Motor neuron (in vitro differentiated cells): Measurements from ENCODE around the gene VAPA. TPM values are rescaled to one million over a fixed set of nuclear protein-coding genes. Genes with fewer than 3 reads are reported as not detected.

Experiments used
- ATAC-seq, 8 experiments: fragments of 200-7000 bp; cut with Tn5 transposase; replicated peaks in 6 of 8; 2 replicates each; pipeline ENCODE4 v1.8.0; 2021; ENCODE audit warnings: mild to moderate bottlenecking in 8 of 8, moderate library complexity in 8 of 8
- H3K27ac ChIP-seq, 2 donors: fragments of 250-450 bp; sonication (Bioruptor Pico); 2 replicates each; pipeline ENCODE4 v1.9.0; 2021; ENCODE audit warnings: antibody characterized with exemption in 2 of 2, mild to moderate bottlenecking in 2 of 2, moderate library complexity in 1 of 2
- H3K4me1 ChIP-seq, 2 donors: fragments of 250-450 bp; sonication (Bioruptor Pico); replicated peaks in 1 of 2; 2 replicates each; pipeline ENCODE4 v1.6.1; 2021; ENCODE audit warnings: antibody characterized with exemption in 2 of 2, mild to moderate bottlenecking in 2 of 2, moderate library complexity in 1 of 2
- H3K4me3 ChIP-seq, 5 donors: fragments of 250-450 bp; sonication (Bioruptor Pico); 2 replicates each; pipeline ENCODE4 v1.9.0; 2021; ENCODE audit warnings: antibody characterized with exemption in 5 of 5, mild to moderate bottlenecking in 5 of 5, moderate library complexity in 4 of 5
- WGBS, 10 experiments: fragments of 450-650 bp; shearing (Covaris generic); methylation state at CpG; one replicate each; pipeline ENCODE4 v1.0.0; 2022; 5-methylcytosine and 5-hydroxymethylcytosine counted together
- in situ Hi-C, 9 experiments: fragments of 400-800 bp; cut with MboI; loops; one replicate each; pipeline ENCODE4 v1.15.0; 2021; ENCODE audit warnings: low sequenced_read_pairs in 9 of 9, low pct_unique_long_range_greater_than_20kb in 2 of 9; ENCODE audit not compliant: unreplicated experiment in 9 of 9
- total RNA-seq, 8 experiments: library from RNA; unstranded; fragments of 300-600 nt; gene quantifications; 2 replicates each; pipeline versions ENCODE4 v1.2.3 to v1.2.4, GENCODE V29; 2022

The VAPA gene
- total RNA-seq, 8 experiments from 2014 or later, result 81.6 to 188 (median 123) TPM

GRCh38 chr18:9941660-9942059, 27.8 kb downstream of the VAPA start:
- Histone ChIP-seq H3K4me1 (no peaks in the 10 kb centered on the region), H3K4me3 (no peak overlapping the region), H3K27ac (no peak overlapping the region)
- in situ Hi-C loops, result loop anchor here in 1 of 9 experiments (25.0 kb wide), 1 partner anchor 229 kb away; the partner anchor contains the start of gene RAB31
- ATAC-seq, result no peak
- WGBS, 10 experiments, result 88 to 100% (median 100%) methylated on average over 1 of the region's 1 CpG; no CpG with 5 or more reads in 3 of the 10 experiments

GRCh38 chr18:9943311-9943710, 29.5 kb downstream of the VAPA start:
- H3K4me3 ChIP-seq, result no peak overlapping the region
- no peaks in the 10 kb centered on the region for H3K4me1 ChIP-seq
- in situ Hi-C loops, result loop anchor here in 1 of 9 experiments (25.0 kb wide), 1 partner anchor 231 kb away; the partner anchor contains the start of gene RAB31
- ATAC-seq, result peak in 2 of 8 experiments; percentile 28 to 39
- 68 to 100% (median 96%) methylated on average over 1 to 4 of the region's 4 CpGs for WGBS, 10 experiments
- no peak overlapping the region for H3K27ac ChIP-seq

GRCh38 chr18:9944805-9945204, 31.0 kb downstream of the VAPA start:
- in situ Hi-C loops, result loop anchor here in 1 of 9 experiments (25.0 kb wide), 1 partner anchor 233 kb away; the partner anchor contains the start of gene RAB31
- ATAC-seq, result no peak

GRCh38 chr18:9946831-9947230, 33.0 kb downstream of the VAPA start:
- ATAC-seq, result no peak
- Histone ChIP-seq H3K4me1 (no peaks in the 10 kb centered on the region), H3K4me3 (no peak overlapping the region), H3K27ac (no peak overlapping the region)
- in situ Hi-C loops, result loop anchor here in 1 of 9 experiments (25.0 kb wide), 1 partner anchor 235 kb away; the partner anchor contains the start of gene RAB31
- WGBS, 10 experiments, result 88 to 100% (median 98%) methylated on average over 1 to 3 of the region's 3 CpGs

More at GRCh38 chr18:9944805-9945204, 31.0 kb downstream of the VAPA start:
- H3K4me1 ChIP-seq, result no peaks in the 10 kb centered on the region
- no peak overlapping the region for H3K27ac ChIP-seq
- H3K4me3 ChIP-seq, result no peak overlapping the region
- WGBS, 10 experiments, result 73 to 96% (median 76%) methylated on average over 2 to 3 of the region's 3 CpGs; no CpG with 5 or more reads in 6 of the 10 experiments

- WGBS, 10 experiments, result 40 to 100% (median 71%) methylated on average over 1 of the region's 1 CpG; no CpG with 5 or more reads in 1 of the 10 experiments
- H3K4me1 ChIP-seq, result no peaks in the 10 kb centered on the region
- in situ Hi-C loops, result loop anchor here in 1 of 9 experiments (25.0 kb wide), 1 partner anchor 235 kb away; the partner anchor contains the start of gene RAB31
- no peak overlapping the region for H3K27ac ChIP-seq
- no peak for ATAC-seq
- no peak overlapping the region for H3K4me3 ChIP-seq
These were observed 33.4 kb downstream of the VAPA start for GRCh38 chr18:9947248-9947647.

- no peak overlapping the region for H3K27ac ChIP-seq
These were observed 35.5 kb downstream of the VAPA start for GRCh38 chr18:9949315-9949714.

GRCh38 chr18:9949861-9950260, 36.0 kb downstream of the VAPA start:
- H3K4me3 ChIP-seq, result no peak overlapping the region
- WGBS, 10 experiments, result 67 to 100% (median 100%) methylated on average over 3 to 5 of the region's 5 CpGs; no CpG with 5 or more reads in 1 of the 10 experiments
- no peak overlapping the region for H3K27ac ChIP-seq
- H3K4me1 ChIP-seq, result no peaks in the 10 kb centered on the region
- in situ Hi-C loops, result loop anchor here in 4 of 9 experiments (25.0 kb wide), 2 partner anchors 238 to 562 kb away; partner anchors contain the start of gene RAB31 (in 1 of the 4)
- ATAC-seq, result no peak

More at GRCh38 chr18:9949315-9949714, 35.5 kb downstream of the VAPA start:
- in situ Hi-C loops, result loop anchor here in 1 of 9 experiments (25.0 kb wide), 1 partner anchor 237 kb away; the partner anchor contains the start of gene RAB31
- WGBS, 10 experiments, result 88 to 100% (median 100%) methylated on average over 1 to 2 of the region's 2 CpGs; no CpG with 5 or more reads in 2 of the 10 experiments
- no peak overlapping the region for H3K4me3 ChIP-seq
- no peak for ATAC-seq
- H3K4me1 ChIP-seq, result no peaks in the 10 kb centered on the region

GRCh38 chr18:9950289-9951016, 36.6 kb downstream of the VAPA start:
- H3K4me3 ChIP-seq, result no peak overlapping the region
- ATAC-seq, result no peak
- H3K4me1 ChIP-seq, result no peaks in the 10 kb centered on the region
- no peak overlapping the region for H3K27ac ChIP-seq
- 58 to 100% (median 92%) methylated on average over 1 to 3 of the region's 3 CpGs; no CpG with 5 or more reads in 1 of the 10 experiments for WGBS, 10 experiments
- in situ Hi-C loops, result loop anchor here in 3 of 9 experiments (25.0 kb wide), 1 partner anchor 562 kb away; no protein-coding TSS in a partner anchor

GRCh38 chr18:9951022-9951859, 37.4 kb downstream of the VAPA start:
- Histone ChIP-seq H3K27ac (no peak overlapping the region), H3K4me1 (no peaks in the 10 kb centered on the region), H3K4me3 (no peak overlapping the region)
- in situ Hi-C loops, result loop anchor here in 3 of 9 experiments (25.0 kb wide), 1 partner anchor 561 kb away; no protein-coding TSS in a partner anchor
- ATAC-seq, result peak; percentile 43 to 97 (median 78)
- 31 to 100% (median 74%) methylated on average over 1 to 8 of the region's 9 CpGs for WGBS, 10 experiments

- Histone ChIP-seq H3K4me1 (no peaks in the 10 kb centered on the region), H3K27ac (no peak overlapping the region), H3K4me3 (no peak overlapping the region)
- WGBS, 10 experiments, result 89 to 100% (median 100%) methylated on average over 1 of the region's 1 CpG; no CpG with 5 or more reads in 6 of the 10 experiments
- ATAC-seq, result no peak
- in situ Hi-C loops, result loop anchor here in 3 of 9 experiments (25.0 kb wide), 1 partner anchor 559 kb away; no protein-coding TSS in a partner anchor
These were observed 39.0 kb downstream of the VAPA start for GRCh38 chr18:9952633-9953416.

GRCh38 chr18:9958861-9959399, 45.1 kb downstream of the VAPA start:
- H3K4me3 ChIP-seq, result no peak overlapping the region
- no peak for ATAC-seq
- in situ Hi-C loops, result loop anchor here in 3 of 9 experiments (25.0 kb wide), 1 partner anchor 553 kb away; no protein-coding TSS in a partner anchor
- WGBS, 10 experiments, result 83 to 100% (median 99%) methylated on average over 1 to 4 of the region's 4 CpGs
- H3K4me1 ChIP-seq, result peaks cover under 1 to 2% of the 10 kb centered on the region in 2 donors
- H3K27ac ChIP-seq, result no peak overlapping the region
